GM18526 (cell line): ENCODE results near the gene STYXL1.

Experiments
- POLR2A ChIP-seq: IDR thresholded peaks from 3 replicates; pipeline ENCODE4 v1.6.1; 2011; ENCODE audit not compliant: insufficient read length; ENCODE audit errors: extremely low read depth

STYXL1 gene

DNA sequence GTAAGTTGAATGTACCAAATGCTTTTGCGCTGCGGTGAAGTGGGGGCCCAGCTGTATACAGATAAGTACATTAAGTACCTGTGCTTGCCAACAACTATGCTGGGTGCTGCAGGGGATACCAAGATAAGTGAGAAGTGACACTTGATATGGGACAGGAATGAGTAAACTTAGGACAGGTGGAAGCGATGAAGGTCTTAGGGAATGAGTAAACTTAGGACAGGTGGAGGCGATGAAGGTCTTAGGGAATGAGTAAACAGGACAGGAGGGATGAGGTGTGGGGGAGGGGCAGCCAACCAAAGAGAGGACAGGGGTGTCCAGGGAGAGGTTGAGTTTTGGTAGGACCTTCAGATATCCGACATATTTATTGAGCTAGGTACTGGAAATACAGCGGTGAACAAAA is 1.5 kb upstream of the STYXL1 start:
- no peak for TF ChIP-seq POLR2A

DNA sequence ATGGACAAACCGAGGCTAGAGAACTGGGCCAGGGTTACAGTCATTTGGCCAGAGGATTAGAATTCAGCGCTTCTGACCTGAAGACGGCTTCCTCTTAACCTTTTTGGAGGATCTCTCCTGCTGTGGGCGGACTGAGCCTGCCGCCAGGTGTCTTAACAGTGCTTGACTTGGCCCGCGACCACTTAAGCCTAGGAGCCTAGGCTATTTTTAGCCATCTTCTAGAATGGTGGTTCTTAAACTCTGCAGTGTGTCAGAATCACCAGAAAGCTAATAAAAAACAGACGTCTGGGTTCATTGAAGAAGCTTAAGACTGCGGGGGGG is 828 bp upstream of the STYXL1 start:
- TF ChIP-seq POLR2A: no peak

DNA sequence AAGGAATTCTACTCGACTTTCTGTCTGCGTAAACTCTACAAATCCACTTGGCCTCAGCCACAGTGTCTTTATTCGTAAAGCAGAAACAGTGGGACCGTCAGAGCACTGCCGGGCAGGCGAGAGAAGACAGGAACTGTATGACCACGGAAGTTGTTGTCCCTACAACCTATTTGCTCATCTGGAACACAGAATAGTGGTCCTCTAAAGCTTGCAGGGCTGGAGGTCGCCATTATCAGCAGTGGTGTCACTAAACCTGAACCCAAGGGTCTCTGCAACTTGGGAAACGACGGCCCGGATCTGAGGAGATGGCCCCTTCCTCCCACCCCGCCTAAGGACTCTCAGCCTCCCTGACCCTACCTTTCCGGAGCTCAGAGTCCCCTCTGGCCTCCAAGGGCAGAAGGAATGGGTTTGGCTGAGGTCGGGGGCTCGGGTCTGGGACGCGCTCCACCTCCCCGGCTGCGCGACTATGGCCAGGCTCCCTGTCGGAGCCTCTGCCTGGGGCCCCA is 442 bp downstream of the STYXL1 start:
- TF ChIP-seq POLR2A: no peak

DNA sequence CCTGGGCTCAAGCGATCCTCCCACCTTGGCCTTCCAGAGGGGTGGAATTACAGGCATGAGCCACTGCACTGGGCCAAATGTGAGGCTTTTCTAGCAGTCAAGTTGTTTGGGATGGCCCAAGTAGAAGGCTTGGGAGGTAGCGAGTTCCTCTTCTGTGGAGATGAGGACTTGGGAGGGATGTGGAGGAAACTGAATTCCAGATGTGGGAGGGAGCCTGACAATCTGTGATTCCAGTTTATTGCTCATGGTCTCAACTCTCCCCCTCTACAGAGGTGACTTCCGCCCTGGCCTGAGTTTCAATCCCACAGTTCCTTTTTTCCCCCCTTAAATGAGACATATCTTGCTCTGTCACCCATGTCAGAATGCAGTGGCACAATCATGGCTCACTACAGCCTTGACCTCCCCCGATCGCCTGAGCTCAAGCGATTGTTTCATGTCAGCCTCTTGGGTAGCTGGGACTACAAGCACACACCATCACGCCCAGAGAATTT is 3.4 kb downstream of the STYXL1 start:
- TF ChIP-seq POLR2A: no peak

DNA sequence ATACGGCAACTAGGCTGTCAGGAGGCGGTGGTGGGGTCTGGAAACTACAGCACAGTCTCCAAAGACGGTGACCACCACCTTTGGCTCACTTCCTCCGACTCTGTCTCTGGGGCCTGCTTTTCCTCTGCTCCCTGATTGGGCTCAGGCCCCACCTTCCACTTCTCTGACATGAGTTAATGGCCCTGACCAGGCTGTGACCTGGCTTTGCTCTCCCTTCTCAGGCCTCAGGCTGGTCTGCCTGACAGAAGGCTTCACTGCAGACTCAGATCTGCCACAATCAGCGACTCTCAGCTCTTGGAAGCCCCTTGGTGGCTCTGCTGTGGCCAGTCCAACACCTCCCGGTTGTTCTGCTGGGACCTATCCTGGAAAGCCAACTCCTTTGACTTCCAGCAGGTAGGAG is 7.7 kb downstream of the STYXL1 start:
- no peak for TF ChIP-seq POLR2A

DNA sequence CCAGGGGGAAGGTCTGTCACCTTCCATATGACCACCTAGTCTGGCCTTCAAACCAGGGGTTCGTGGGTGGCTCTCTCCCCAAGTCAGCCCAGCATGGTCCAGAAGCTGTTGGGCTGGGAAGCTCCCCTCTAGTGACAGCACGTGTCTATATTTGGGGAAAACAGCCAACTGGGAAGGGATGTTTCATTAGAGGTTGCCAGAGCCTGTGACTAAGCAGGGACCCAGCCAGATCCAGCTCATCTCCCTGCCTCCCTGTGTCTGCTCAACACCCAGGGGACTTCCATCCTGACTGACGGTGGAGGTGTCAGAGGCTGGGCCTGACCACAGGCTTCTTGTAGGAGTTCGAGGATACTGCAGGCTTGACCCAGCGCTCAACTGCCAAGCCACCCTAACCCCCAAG is 10.5 kb downstream of the STYXL1 start:
- no peak for TF ChIP-seq POLR2A

DNA sequence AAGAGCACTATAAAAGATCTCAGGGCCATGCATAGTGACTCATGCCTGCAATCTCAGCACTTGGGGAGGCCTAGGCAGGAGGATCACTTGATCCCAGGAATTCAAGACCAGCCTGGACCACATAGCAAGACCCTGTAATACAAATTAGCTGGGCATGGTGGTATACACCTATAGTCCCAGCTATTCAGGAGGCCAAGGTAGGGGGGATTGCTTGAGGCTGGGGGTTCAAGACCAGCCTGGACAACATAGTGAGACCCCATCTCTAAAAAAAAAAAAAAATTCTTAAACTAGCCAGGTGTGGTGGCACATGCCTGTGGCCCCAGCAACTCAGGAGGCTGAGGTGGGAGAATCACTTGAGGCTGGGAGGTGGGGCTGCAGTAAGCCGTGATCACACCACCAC is 15.8 kb downstream of the STYXL1 start:
- TF ChIP-seq POLR2A: no peak

DNA sequence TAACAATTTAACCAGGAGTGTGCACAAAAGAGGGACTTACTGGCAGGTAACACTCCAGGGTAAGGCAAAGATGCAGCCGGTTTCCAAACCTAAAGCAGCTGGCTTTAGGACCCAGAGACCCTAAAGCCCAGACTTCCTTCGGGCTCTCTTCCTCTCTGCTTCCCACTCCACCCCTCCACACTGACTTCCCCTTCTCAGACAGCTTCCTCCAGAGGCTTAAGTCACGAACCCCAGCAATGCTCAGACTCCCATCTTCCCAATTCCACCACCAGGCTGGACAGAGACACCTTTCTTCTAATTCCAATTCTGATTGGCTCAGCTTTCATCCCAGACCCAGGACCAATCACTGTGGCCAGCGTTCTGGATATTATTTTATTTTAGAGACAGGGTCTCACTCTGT is 24.8 kb downstream of the STYXL1 start:
- no peak for TF ChIP-seq POLR2A

DNA sequence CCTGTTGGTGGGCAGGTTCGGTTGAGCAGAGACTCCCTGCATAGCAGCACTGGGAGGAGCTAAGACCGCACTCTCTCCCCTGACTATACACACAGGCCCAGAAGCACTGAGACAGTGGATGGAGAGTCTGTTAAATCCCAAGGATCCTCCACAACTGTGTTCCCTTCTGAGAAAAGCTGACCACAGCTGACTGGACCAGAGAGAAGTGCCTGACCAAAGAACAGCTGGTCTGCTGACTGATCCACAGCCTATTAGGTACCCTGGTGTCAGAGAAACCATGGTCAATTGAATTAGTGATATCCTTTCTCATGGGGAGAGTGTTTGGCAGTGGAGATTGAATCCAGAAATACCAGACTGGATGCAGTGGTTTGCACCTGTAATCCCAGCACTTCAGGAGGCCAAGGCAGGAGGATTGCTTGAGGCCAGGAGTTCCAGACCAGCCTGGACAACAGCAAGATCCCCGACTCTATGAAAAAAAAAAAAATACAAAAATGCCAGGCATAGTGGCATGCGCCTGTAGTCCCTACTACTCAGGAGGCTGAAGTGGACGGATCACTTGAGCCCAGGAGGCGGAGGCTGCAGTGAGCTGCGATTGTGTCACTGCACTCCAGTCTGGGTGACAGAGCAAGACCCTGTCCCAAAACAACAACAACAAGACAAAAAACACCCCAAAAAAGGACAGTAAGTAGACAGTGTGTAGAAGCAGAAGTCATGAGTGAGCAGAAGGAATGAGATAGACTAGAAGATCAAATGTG is 25.6 kb downstream of the STYXL1 start:
- no peak for TF ChIP-seq POLR2A

DNA sequence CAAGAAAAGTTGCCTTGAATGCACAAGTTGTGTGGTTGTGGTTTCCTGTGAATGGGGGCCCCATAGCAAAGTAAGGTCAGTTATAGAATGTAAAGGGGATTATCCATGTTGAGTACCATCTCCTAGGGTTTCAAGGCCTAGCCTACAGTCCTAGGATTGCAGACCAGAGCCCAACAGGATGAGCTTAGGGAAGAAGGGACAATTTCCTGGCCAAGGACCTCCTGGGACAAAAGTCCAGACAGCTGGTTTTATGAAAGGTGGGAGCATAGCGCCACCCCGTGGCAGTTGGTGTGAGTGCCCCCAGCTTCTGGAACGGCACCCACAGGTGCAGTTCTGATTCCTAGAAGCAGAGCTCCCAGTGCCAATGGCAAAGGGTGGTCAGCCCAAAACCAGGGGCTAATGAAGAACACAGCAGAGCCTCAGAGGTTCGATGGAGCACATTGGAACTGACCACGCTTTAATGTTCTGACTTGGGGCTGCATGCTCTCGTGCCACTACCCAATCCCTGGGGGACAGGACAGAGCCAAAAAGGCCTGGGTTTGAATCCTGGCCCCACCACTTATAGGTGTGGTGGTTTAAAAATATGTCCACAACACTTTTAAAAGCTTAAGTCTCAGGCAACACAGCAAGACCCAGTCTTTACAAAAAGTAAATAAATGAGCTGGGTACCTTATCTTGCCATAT is 27.6 kb downstream of the STYXL1 start:
- TF ChIP-seq POLR2A: no peak

DNA sequence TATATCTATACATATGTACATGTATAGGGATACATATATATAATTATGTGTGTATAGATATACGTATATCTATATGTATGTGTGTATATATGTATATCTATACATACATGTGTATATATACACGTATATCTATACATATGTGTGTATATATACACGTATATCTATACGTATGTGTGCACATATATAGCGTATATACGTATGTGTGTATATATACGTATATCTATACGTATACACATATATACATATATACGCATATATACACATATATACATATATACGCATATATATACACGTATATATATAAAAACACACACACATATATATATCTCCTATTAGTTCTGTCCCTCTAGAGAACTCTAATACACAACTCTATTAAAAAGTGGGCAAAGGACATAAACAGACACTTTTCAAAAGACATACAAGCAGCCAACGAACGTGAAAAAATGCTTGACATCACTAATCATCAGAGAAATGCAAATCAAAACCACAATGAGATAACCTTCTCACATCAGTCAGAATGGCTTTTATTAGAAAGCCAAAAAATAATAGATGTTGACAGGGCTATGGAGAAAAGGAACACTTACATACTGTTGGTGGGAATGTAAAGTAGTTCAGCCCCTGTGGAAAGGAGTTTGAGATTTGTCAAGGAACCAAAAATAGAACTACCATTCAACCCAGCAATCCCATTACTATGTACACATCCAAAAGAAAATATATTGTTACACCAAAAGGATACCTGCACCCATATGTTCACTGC is 31.4 kb downstream of the STYXL1 start:
- no peak for TF ChIP-seq POLR2A

DNA sequence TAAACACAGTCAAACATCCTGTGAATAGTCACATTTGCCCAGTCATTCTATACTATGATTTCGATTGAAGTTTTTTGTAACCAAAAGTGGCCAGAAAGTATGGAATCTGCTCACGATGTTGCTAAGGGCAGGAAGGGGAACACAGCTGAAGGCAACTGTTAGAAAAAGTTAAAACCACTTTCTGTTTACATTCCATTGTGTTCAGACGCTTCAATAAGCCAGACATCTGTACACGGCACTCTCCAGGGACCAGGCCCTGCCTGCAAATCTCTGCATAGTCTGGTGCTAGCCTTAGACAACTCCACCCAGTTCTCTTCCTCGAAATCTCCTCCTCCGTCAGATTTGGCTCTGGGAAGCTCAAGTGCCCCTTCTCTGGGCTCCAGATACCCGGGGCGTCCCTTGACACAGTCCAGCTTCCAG is 36.3 kb downstream of the STYXL1 start:
- TF ChIP-seq POLR2A: no peak

DNA sequence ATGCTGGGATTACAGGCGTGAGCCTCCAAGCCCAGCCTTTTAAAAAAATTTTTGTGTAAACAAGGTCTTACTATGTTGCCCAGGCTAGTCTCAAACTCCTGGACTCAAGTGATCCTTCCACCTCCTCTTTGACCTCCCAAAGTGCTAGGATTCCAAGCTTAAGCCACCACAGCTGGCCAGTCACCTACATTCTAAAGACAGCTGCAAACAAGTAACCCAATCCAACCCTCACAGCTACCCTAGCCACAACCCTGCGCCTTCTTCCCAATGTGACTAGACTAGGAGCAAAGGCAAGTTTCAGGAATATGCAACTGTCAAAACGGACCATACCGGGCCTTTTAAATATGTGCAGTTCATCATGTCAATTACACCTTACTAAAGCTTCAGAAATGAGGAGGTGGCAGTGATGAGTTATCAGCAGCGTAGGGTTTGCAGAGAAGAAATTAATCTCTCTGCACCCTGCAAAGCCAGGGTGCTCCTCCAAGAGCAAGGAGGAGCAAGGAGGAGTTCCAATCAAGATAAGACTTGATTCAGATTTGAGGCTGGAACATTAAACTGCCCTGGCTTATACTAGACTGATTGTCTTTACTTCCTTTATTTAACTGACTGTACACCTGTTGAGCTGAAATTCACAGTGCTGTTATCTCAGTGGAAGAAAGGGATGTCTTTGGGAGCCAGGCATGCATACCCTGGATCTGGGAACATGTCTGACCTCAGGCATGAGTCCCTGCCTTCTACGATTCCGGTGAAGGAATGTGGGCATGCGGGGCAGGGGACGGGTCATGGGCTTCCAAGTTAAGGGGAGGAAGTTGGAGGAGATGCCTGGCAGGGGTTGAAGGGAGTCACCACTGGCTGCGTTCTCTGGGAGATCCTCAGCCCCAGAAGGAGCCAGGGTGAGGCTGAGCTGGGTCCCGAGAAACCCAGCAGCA is 37.9 kb downstream of the STYXL1 start:
- TF ChIP-seq POLR2A: no peak

DNA sequence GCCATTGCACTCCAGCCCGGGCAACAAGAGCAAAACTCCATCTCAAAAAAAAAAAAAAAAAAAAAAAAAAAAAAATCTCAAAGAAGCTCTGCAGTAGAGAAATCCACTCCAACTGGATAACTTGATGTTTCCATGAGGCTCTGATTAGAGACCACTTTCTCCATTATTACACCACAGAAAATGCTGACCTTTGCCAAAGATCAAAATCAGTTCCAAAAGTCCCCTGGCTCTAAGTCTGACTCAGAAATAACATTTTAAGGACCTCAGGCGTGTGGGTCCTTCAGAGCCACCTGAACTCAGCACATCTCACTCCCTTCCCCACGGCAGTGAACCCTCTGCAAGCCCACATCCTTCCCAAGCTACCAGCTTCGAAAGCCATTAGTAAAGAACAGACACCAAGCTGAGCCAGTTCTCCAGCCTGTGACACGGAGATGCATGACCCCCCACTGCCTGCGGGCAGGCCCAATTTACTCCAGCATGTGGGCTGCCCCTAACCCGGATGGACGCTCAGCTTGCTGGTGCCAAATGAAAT is 39.6 kb downstream of the STYXL1 start:
- no peak for TF ChIP-seq POLR2A

DNA sequence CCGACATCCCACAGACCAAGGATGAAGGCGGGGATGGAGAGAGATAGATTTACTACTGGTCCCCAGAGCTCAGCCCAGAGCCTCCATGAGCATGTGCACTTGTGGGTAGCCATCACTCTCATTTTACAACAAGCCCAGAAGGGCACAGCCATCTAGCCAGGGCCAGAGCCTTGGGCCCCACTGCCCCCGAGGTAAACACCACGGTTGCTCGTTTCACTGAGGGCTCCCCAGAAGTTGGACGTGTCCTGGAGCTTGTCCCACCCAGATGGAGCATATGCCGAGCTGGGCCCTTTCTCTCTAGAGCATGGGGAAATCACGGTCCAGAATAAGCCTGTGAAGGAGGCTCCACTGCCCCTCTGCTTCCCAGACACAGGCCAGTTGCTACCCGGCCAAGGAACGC is 44.4 kb downstream of the STYXL1 start:
- no peak for TF ChIP-seq POLR2A
